T-helper 22 cell (primary cell): ENCODE data around the gene GYG2.
"Not testable (repeated sequence)": the region's sequence is repeated elsewhere in the genome, so short reads cannot be mapped to it uniquely, and the experiment has no call there.

Source experiments
- DNase-seq: peaks from one replicate; pipeline ENCODE4 v3.0.0-alpha.2; 2020; ENCODE audit warnings: low read depth

Gene GYG2

DNA sequence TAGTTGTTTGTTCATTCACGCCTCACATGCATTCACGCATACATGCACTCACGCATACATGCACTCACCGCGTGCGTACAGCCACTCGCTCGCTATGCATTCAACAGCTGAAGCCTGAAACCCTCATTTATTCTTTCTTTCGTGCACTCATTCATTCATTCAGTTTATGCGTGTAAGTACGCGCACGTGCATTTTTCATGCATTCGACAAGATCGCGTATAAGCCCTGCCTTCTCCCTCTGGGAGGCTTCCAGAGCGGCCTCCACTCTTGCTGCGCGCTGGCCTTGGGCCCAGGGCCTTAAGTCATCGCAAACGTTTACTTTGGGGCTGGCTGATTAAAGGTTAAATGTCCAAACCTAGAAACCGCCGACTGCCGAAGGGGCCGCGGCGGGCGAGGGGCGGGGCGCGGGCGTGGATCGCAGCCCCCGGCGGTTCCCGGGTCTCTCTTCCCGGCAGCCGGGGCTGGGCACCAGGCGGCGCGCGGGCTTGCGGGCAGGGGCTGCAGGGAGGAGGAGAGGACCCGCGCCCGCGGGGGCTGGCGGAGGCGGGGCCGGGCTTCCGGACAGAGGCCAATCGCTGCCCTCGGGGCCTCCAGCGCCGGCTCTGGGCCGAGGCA, at the start of gene GYG2:
GYG2 (plus strand) TSS at position 587 of the 615 bp plus-strand sequence. CDS start 1,259 bp downstream, outside the sequence.
- no peak for DNase-seq

DNA sequence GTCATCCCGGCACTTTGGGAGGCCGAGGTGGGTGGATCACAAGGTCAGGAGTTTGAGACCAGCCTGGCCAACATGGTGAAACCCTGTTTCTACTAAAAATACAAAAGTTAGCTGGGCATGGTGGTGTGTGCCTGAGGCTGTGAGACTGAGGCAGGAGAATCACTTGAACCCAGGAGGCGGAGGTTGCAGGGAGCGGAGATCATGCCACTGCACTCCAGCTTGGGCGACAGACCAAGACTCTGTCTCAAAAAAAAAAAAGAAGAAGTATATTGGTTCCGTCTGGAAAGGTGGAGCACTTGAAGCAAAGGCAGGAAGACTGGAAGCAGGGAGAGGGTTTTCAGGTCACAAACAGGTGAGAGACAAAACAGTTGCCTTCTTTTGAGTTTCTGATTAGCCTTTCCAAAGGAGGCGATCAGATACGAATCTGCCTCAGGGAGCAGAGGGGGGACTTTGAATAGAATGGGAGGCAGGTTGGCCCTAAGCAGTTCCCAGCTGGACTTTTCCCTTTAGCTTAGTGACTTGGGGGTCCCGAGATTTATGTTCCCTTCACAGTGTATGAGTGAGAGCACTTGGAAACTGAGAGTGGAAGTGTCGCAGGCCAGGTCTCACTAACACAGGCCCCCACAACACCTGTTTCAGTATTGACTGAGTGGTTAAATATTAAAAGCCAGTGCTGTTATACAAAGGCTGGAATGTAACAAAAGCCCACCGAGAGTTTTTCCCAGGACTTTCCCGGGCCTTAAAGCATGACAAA, 48.1 kb upstream of the GYG2 start:
- DNase-seq: not testable (repeated sequence)

DNA sequence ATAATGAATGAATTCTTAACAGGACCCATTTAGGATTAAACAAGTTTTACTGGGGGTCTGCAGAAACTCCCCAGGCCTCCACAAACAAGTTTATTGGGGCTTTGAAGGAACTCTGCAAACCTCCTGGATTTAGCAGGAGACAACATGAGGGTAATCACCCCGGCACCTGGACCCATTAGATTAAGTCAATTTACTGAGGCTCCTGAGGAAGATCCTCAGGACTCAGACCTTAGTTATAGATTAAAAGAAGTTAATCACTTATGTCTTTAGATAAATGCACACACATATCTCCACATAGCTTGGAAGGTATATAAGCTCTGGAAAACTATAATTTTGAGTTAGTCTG, 47.5 kb upstream of the GYG2 start:
- DNase-seq: no peak

DNA sequence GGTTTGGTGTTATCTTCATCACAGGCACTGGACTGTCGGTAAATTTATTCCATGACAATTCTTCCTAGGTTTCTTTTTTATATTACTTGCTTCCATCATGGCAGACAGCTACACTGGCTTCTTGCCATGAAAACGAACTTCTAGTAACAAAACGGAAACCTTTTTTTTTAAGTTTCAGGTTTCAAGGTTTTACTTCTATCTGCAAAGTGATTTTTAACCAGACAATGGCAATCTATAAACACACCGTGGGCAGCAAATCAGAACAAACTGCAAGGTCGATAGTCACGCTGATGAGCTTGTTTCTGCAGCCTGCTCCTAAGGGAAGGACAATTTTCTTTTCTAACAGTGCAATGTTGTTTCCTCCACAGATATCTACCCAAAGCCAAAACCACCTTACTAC, 47.0 kb upstream of the GYG2 start:
- no peak for DNase-seq

DNA sequence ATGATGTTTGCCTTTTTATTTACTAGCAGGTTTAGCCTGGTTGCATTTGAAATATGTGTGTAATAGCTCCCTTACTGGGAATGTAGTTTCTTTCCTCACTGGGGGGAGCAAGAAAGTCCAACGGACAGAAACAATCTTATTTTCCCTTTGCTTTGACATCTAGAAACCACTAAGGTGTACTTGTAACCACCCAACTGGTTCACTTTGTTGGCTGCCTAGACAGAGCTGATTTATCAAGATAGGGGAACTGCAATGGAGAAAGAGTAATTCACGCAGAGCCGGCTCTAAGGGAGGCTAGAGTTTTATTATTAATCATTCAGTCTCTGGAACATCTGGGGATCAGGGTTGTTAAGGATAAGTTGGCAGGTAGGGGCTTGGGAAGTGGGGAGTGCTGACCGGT, 46.6 kb upstream of the GYG2 start:
- DNase-seq: no peak

DNA sequence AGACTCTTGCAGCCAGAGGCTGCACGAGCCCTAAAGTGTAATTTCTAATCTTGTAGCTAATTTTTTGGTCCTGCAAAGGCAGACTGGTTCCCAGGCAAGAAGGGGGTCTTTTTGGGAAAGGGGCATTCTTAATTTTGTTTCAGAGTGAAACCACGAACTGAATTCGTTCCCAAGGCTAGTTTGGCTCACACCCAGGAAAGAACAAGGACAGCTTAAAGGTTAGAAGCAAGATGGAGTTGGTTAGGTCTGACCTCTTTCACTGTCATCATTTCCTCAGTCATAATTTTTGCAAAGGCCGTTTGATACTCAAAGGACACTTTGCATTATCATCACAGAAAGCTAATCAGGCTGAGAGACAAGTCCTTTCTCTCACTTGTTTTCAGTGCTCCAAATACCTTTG, 46.0 kb upstream of the GYG2 start:
- DNase-seq: no peak

DNA sequence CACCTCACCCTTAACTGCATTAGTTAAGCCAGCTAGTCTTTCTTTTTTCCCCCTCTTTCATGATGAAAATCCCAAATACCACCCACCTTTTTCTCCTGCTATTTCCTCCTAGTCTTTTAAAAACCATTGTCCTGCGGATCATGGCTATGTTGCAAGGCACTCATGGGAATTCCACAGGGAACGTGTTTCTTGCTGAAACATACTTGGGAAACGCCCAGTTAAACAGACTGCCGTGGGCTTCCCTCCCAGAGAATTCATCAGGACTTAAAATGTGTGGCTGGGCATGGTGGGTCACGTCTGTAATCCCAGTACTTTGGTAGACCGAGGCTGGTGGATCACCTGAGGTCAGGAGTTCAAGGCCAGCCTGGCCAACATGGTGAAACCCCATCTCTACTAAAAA, 44.7 kb upstream of the GYG2 start:
- no peak for DNase-seq

DNA sequence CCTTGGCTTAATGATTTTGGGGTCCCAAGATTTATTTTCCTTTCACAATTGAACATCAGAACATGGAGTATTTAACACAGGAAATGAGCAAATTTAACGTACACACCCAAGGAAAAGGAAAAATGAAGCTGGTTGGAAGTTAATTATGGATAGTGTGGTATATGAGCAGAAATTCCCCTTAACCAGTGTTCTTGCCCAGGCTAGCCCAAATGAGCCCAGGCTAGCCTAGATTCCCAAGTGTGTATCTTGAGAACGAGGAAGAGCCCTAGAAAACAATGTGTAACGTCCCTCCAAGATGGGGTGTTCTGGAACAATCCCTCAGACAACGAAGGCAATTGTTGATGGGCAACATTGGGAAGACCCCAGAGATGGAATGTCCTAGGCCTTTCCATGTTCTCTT, 43.2 kb upstream of the GYG2 start:
- DNase-seq: no peak

DNA sequence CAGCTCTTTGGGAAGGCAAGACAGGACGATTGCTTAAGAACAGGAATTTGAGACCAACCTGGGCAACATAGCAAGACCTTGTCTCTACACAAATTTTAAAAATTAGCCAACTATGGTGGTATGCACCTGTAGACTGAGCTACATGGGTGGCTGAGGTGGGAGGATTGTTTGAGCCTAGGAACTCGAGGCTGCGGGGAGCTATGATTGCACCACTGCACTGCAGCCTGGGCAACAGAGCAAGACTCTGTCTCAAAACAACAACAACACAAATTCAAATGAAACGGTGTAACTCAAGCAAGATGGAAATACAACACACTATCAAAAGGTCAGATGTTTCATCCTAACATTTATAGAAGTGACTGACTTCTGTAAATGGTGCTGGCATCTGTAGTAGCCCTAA, 39.8 kb upstream of the GYG2 start:
- no peak for DNase-seq

DNA sequence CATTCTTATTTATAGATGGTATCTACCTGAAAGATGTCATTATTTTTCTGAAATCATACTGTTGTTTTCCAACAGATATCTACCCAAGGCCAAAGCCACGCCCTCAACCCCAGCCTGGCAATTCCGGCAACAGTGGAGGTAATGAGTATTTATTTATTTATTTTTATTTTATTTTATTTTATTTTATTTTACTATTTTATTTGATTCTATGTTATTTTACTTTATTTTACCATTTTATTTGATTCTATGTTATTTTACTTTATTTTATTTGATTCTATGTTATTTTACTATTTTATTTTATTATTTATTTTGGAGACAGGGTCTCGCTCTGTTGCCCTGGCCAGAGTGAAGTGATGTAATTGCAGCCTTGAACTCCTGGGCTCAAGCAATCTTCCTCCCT, 39.2 kb upstream of the GYG2 start:
- DNase-seq: no peak

DNA sequence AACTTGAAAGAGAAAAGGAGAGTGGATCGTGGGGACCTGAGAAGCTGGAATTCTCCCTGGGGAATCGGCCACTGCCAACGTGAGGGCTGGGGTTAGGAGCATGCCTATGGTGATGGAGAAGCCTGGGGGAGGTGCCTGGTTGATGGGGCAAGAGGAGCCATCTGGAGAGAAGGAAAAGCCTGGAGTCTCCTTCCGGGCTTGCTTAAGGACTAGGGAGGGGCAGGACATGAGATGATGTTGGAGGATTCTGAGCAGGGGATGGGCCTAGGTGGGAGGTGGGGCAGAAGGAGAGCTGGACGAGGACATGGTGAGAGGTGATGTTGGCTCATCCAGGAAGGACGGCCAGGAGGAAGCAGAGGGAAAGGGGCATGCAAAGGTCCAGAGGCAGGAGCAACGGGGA, 35.0 kb upstream of the GYG2 start:
- DNase-seq: no peak

DNA sequence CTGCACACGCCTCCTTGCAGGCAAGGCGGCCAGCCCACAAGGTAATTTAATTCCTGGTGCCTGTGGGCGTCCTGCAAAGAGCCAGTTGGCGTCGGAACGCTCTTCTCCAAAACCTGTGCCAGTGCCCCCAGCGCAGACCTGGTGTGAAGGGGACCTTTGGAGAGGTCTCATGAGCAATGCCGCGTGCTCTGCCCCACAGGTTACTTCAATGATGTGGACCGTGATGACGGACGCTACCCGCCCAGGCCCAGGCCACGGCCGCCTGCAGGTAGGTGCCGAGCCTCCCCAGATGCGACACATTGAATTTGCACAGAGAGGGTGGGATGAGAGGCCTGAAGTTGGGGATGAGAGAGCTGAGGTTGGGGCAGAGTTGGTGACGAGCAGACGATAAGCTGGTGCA, 34.4 kb upstream of the GYG2 start:
- DNase-seq: no peak

DNA sequence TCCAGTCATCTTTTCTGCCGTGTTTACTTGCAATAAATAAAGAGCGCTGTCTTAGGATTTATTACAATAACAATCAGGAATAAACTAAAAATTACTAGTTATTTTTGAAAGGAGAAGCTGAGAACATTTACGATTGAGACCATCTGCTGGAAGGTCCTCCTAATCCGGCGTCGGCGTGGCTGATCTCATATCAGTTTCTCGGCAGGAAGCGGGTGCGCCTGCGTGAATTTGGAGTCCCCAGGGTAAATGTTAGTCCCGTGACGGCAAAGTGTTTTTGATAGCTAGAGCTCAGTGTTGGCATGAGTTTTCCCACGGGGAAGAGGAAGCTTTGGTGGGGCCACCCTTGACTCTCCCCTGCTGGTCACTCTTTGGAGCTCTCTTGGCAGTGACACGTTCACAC, 31.9 kb upstream of the GYG2 start:
- DNase-seq: not testable (repeated sequence)

DNA sequence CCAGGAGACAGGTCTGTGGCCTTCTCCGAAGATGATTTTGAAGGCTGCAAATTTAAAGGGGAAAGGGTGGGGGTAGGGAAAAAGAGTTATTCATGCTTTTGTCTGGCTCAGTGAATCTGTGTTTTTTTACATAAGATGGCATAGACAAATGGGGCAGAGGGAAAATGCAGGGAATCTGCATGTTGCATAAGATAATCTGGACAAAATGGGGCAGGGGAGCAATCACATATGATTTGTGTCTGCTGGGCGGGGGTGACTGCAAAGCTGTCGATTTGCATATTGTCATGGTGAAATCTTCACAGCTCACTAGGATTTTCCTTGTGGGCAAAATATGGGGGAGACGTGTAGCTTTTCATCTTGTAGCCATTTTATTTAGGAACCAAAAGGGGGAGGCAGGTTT, 29.4 kb upstream of the GYG2 start:
- DNase-seq: no peak

DNA sequence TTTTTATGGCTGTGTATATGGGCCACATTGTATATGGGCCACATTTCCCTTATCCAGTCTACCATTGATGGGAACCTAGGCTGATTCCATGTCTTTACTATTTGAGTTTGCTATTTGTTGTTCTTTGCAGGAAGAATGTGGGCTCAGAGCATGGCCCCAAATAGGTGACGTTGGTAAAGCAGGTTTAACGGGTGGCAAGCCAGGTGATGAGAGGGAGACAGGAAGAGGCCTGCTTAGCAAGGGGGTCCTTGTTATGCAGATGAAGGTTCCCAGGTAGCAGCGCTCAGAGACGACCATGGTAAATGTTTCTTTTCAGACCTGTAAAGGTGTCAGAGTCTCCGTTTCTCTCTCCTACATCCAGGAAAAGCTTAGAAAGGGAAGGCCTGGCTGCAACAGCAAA, 28.8 kb upstream of the GYG2 start:
- DNase-seq: not testable (repeated sequence)

DNA sequence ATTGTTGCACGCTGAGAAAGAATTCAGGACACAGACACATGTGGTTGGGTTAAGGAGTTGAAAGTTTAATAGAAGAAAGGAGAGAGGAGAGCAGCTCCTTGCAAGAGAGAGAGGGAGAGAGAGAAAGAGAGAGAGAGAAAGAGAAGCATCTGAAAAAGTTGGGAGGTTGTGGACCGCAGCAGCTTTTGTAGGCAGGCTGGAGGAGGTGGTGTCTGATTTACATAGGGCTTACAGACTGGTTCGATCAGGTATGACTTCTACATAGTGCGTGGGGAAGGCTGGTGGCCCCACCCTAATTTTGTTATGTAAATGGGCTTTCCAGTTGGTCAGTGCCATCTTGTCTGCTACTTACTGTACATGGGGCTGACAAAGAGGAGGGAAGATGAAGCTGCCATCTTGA, 27.5 kb upstream of the GYG2 start:
- no peak for DNase-seq

DNA sequence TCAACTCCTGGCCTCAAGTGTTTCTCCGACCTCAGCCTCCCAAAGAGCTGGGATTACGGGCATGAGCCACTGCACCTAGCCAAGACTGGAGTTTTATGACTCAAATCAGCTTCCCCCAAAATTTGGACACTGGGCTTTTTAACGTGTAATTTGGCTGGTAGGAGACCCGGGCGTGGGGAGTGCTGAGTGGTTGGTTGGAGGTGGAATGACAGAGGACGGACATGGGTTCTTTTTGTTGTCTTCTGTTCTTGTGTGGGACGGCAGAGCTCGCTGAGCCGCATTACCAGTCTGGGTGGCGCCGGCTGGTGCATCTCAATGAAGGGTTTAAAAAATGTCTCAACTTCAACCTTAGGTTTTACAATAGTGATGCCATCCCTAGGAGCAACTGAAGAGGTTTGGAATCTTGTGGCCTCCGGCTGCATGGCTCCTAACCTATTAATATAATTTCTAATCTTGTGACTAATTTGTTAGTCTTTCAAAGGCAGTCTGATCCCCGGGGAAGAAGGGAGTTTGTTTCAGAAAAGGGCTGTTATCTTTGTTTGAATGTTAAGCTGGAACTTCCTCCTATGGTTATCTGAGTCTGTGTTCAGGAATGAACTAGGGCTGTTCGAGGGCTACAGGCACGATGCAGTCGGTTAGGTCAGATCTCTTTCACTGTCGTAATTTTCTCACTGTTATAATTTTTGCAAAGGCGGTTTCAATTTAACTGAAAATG, 26.2 kb upstream of the GYG2 start:
- not testable (repeated sequence) for DNase-seq

DNA sequence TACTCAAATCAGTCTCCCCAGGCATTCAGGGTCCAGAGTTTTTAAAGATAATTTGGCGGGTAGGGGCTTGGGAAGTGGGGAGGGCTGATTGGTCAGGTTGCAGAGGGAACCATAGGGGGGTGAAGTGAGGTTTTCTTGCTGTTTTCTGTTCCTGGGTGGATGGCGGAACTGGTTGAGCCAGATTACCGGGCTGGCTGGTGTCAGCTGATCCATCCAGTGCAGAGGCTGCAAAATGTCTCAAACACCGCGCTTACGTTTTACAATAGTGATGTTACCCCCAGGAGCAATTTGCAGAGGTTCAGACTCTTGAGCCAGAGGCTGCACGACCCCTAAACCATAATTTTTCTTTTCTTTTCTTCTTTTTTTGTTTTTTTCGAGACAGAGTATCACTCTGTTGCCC, 25.2 kb upstream of the GYG2 start:
- not testable (repeated sequence) for DNase-seq

DNA sequence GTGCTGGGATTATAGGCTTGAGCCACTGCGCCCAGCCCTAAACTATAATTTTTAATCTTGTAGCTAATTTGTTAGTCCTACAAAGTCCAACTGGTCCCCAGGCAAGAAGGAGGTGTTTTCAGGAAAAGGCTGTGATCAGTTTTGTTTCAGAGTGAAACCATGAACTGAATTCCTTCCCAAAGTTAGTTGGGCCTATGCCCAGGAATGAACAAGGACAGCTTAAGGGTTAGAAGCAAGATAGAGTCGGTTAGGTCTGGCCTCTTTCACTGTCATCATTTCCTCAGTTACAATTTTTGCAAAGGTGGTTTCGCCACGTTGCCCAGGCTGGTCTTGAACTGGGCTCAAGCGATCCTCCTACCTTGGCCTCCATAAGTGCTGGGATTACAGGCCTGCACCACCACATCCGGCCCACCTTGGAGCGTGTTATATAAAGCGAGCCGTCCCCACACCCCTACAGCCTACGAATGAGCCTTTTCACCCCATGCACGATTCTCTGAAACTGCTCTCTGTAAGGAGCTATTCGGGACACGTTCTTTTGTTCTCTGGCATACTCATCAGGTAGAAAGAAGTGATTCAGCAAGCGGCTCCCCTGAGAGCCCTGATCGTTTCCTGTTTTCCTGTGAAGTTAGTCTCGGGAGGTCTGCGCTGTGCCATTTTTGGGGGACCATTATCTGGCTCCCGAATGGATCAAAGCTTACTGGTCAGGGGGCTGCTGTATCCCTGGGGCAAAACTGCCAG, 24.5 kb upstream of the GYG2 start:
- DNase-seq: not testable (repeated sequence)

DNA sequence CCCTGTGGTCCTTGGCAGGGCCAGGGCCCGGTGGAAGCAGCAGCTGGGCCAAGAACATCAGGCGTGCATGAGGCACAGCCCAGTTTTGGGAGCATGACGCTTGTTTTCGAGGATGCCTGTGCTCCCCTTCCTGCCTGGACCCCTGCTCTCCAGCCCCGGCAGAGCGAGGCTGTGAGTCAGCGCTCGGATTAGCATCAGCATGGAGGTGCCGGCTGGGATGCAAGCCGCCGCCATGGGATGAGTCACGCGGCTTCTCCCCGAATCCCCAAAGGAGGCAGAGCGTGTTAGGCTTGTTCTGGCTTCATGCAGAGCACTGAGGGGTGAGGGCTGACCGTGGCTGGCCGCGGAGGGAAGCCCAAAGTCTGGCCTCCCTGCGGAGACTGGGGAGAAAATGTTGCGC, 23.9 kb upstream of the GYG2 start:
- DNase-seq: not testable (repeated sequence)

DNA sequence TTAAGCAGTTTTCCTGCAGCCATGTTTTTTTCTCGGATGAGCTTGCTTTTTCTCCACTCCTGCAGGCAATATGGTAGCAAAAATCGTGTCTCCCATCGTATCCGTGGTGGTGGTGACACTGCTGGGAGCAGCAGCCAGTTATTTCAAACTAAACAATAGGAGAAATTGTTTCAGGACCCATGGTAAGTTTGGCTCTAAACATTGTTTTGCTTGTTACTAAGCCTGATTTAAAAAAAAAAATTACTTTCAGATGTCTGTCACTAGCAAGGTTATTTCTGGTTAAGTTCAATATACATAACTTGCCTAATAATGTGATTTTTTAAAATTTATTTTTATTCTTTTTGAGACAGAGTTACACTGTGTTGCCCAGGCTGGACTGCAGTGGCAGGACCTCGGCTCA, 17.5 kb upstream of the GYG2 start:
- no peak for DNase-seq

DNA sequence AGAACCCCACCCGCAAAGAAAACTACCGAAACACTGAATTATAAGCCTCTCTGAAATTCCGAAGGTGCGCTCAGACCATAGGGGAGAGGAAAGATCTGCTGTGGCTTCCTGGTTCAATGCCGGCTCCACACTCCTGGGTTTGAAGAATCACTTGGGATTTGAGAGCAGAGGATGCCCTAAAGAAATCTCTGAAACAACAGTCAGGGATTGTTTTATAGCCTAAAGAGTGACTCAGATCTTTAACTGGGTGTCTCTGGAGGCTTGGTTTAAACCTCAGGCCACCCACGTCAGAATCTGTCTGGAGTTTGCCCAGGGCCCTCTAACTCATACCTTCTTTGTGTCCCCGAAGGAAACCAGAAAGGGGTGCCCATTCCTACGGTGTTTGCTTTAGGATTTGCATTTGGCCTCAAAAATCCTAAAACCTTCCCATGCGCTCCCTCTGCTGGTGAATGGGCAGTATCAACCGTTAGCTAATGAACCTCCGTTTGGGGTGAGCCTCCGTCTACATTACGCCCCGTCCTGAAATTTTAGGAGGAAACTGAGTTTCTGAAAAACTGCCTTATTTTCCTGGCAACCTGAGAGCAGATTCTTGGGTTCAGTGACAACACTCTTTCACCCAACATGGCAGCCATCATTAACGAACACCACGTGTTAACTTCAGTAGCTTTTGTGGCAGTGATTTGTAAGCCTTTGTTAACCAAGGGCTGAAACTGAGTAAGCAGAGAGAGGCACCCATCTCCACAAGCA, 16.4 kb upstream of the GYG2 start:
- DNase-seq: not testable (repeated sequence)
